H1 (cell line): ENCODE data around the gene ZSCAN10. TPM values are rescaled to one million over a fixed set of nuclear protein-coding genes. Genes with fewer than 3 reads are reported as not detected.
A peak's percentile ranks its signal among the peaks of the same experiment; 100 is the strongest.

Source experiments
- CTCF ChIA-PET: fragments of 300-600 bp; sonication (Branson Sonifier 250); formaldehyde crosslinking; loops from one replicate; lab custom pipeline; 2021; ENCODE audit not compliant: partially characterized antibody; lab: Charles Lee
- POLR2A ChIA-PET: fragments of 300-600 bp; sonication (Branson Sonifier 250); formaldehyde crosslinking; loops from one replicate; lab custom pipeline; 2021; ENCODE audit warnings: inconsistent platforms; ENCODE audit not compliant: partially characterized antibody; lab: Charles Lee
- DNase-seq, 2 experiments: peaks; one replicate each; pipeline versions ENCODE4 v3.0.0 to v3.0.0-alpha.2; 2010 to 2022; ENCODE audit warnings: low spot score in 2 of 2, low read depth in 1 of 2, mixed read lengths in 1 of 2
- FAIRE-seq: peaks from 2 replicates; lab custom pipeline; 2011; peaks lifted over from hg19 to GRCh38; lab: Jason Lieb, UNC
- H2AFZ ChIP-seq: 2 replicates; pipeline ENCODE4 v1.8.1; 2012; ENCODE audit warnings: low read length, inconsistent platforms
- H2AK5ac ChIP-seq: 2 replicates; pipeline ENCODE4 v1.6.1; 2013; ENCODE audit warnings: low read depth, low read length
- H2BK120ac ChIP-seq: replicated peaks from 2 replicates; pipeline ENCODE3; 2013; ENCODE audit warnings: low read depth, low read length, inconsistent platforms
- H2BK12ac ChIP-seq: 2 replicates; pipeline ENCODE4 v1.6.1; 2013; ENCODE audit warnings: low read depth, low read length
- H2BK15ac ChIP-seq: 2 replicates; pipeline ENCODE4 v1.6.1; 2013; ENCODE audit warnings: low read length
- H2BK20ac ChIP-seq: 2 replicates; pipeline ENCODE4 v1.6.1; 2013; ENCODE audit warnings: low read length
- H2BK5ac ChIP-seq: 2 replicates; pipeline ENCODE4 v1.6.1; 2013; ENCODE audit warnings: low read depth, low read length
- H3K14ac ChIP-seq: 2 replicates; pipeline ENCODE4 v1.6.1; 2013; ENCODE audit warnings: inconsistent platforms; ENCODE audit not compliant: insufficient read length
- H3K18ac ChIP-seq: 2 replicates; pipeline ENCODE4 v1.6.1; 2013; ENCODE audit warnings: low read length; ENCODE audit errors: extremely low read depth
- H3K23ac ChIP-seq: 2 replicates; pipeline ENCODE4 v1.6.1; 2013; ENCODE audit warnings: inconsistent platforms; ENCODE audit not compliant: insufficient read length
- H3K23me2 ChIP-seq: 2 replicates; pipeline ENCODE4 v1.6.1; 2013; ENCODE audit warnings: low read depth, low read length
- H3K27ac ChIP-seq: 2 replicates; pipeline ENCODE4 v1.6.1; 2011; ENCODE audit warnings: low read depth, low read length, inconsistent platforms
- H3K27me3 ChIP-seq, 4 experiments: replicated peaks in 1 of 4; 1 replicate in 1 of 4; 2 replicates in 3 of 4; pipeline versions ENCODE4 v1.6.1 to v1.8.1; 2011 to 2013; ENCODE audit warnings: low read length in 3 of 4, mild to moderate bottlenecking in 3 of 4, inconsistent platforms in 2 of 4, mixed read lengths in 2 of 4, moderate library complexity in 1 of 4; ENCODE audit not compliant: control insufficient read depth in 3 of 4, insufficient read depth in 3 of 4; ENCODE audit errors: extremely low read depth in 1 of 4
- H3K36me3 ChIP-seq, 4 experiments: 2 replicates each; pipeline versions ENCODE4 v1.6.1 to v1.8.1; 2011 to 2013; ENCODE audit warnings: mild to moderate bottlenecking in 4 of 4, low read length in 3 of 4, moderate library complexity in 2 of 4, control low read depth in 1 of 4, inconsistent platforms in 1 of 4; ENCODE audit not compliant: insufficient read depth in 4 of 4, control insufficient read depth in 2 of 4
- H3K4ac ChIP-seq: replicated peaks from 2 replicates; pipeline ENCODE3; 2013; ENCODE audit warnings: low read length, low read depth, mixed read lengths, inconsistent platforms; ENCODE audit not compliant: insufficient read length
- H3K4me1 ChIP-seq, 4 experiments: replicated peaks in 1 of 4; 1 replicate in 1 of 4; 2 replicates in 3 of 4; pipeline versions ENCODE4 v1.6.1 to v1.8.1; 2011 to 2013; ENCODE audit warnings: low read length in 3 of 4, inconsistent platforms in 2 of 4, mixed read lengths in 1 of 4; ENCODE audit not compliant: insufficient read depth in 4 of 4, control insufficient read depth in 3 of 4
- H3K4me2 ChIP-seq, 2 experiments: 2 replicates each; pipeline versions ENCODE4 v1.6.1 to v1.8.1; 2011 to 2013; ENCODE audit warnings: low read depth in 2 of 2, low read length in 2 of 2, control low read depth in 1 of 2, inconsistent platforms in 1 of 2, mild to moderate bottlenecking in 1 of 2; ENCODE audit not compliant: insufficient read depth in 1 of 2
- H3K4me3 ChIP-seq, 4 experiments: fragments of 200-600, 300-600 bp in 1 of 4; sonication (generic), shearing (Covaris generic), sonication (Bioruptor Twin) in 1 of 4; 2 replicates each; pipeline versions ENCODE4 v1.5.1 to v1.8.1; 2011 to 2016; ENCODE audit warnings: low read length in 4 of 4, low read depth in 3 of 4, control low read depth in 2 of 4, inconsistent platforms in 2 of 4, mild to moderate bottlenecking in 2 of 4, mixed read lengths in 1 of 4, moderate library complexity in 1 of 4; ENCODE audit not compliant: insufficient read depth in 2 of 4; ENCODE audit errors: extremely low read depth in 1 of 4
- H3K56ac ChIP-seq: replicated peaks from 2 replicates; pipeline ENCODE3; 2013; ENCODE audit warnings: low read depth, mild to moderate bottlenecking, mixed read lengths, low read length, inconsistent platforms; ENCODE audit not compliant: insufficient read length
- H3K79me1 ChIP-seq: 2 replicates; pipeline ENCODE4 v1.6.1; 2013; ENCODE audit warnings: low read depth, low read length, control low read depth
- H3K79me2 ChIP-seq, 2 experiments: 2 replicates each; pipeline versions ENCODE4 v1.6.1 to v1.8.1; 2012 to 2013; ENCODE audit warnings: low read length in 2 of 2, mild to moderate bottlenecking in 2 of 2, inconsistent platforms in 1 of 2; ENCODE audit not compliant: insufficient read depth in 2 of 2, control insufficient read depth in 1 of 2
- H3K9ac ChIP-seq, 4 experiments: replicated peaks in 1 of 4; 1 replicate in 1 of 4; 2 replicates in 3 of 4; pipeline versions ENCODE4 v1.6.1 to v1.8.1; 2011 to 2013; ENCODE audit warnings: low read depth in 3 of 4, low read length in 3 of 4, control low read depth in 2 of 4, mild to moderate bottlenecking in 2 of 4, moderate library complexity in 2 of 4, inconsistent platforms in 1 of 4; ENCODE audit errors: extremely low read depth in 1 of 4
- H3K9me3 ChIP-seq, 2 experiments: 2 replicates each; pipeline versions ENCODE4 v1.6.1 to v1.8.1; 2012 to 2013; ENCODE audit warnings: mild to moderate bottlenecking in 2 of 2, moderate library complexity in 2 of 2, control low read depth in 1 of 2, inconsistent platforms in 1 of 2, low read depth in 1 of 2, low read length in 1 of 2, mixed read lengths in 1 of 2; ENCODE audit not compliant: insufficient read depth in 2 of 2
- H4K20me1 ChIP-seq, 2 experiments: replicated peaks in 1 of 2; 2 replicates each; pipeline versions ENCODE3 to v1.8.1; 2011 to 2013; ENCODE audit warnings: inconsistent platforms in 2 of 2, low read length in 2 of 2, mild to moderate bottlenecking in 1 of 2; ENCODE audit not compliant: insufficient read depth in 2 of 2, control insufficient read depth in 1 of 2
- H4K5ac ChIP-seq: 2 replicates; pipeline ENCODE4 v1.6.1; 2013; ENCODE audit warnings: low read length, low read depth, mixed read lengths, inconsistent platforms; ENCODE audit not compliant: insufficient read length
- H4K8ac ChIP-seq: 2 replicates; pipeline ENCODE4 v1.8.0; 2013; ENCODE audit warnings: mild to moderate bottlenecking, moderate library complexity, low read length, inconsistent platforms; ENCODE audit not compliant: insufficient read depth; ENCODE audit errors: extremely low read depth
- H4K91ac ChIP-seq: replicated peaks from 2 replicates; pipeline ENCODE3; 2013; ENCODE audit warnings: low read length, mixed read lengths, inconsistent platforms; ENCODE audit not compliant: insufficient read length
- BACH1 ChIP-seq: IDR thresholded peaks from 2 replicates; pipeline ENCODE4 v1.6.1; 2012; ENCODE audit warnings: low read length, improper control_type of control experiment
- FOSL1 ChIP-seq: IDR thresholded peaks from 2 replicates; pipeline ENCODE4 v1.6.1; 2011; ENCODE audit warnings: mild to moderate bottlenecking, low read depth, low read length, moderate library complexity; ENCODE audit not compliant: insufficient read depth
- KDM4A ChIP-seq: IDR thresholded peaks from one replicate; pipeline ENCODE4 v1.7.1; 2012; ENCODE audit warnings: low read depth, mild to moderate bottlenecking, moderate library complexity, low read length, inconsistent platforms; ENCODE audit not compliant: severe bottlenecking
- RAD21 ChIP-seq, 2 experiments: IDR thresholded peaks in 1 of 2; conservative IDR thresholded peaks in 1 of 2; 2 replicates each; pipeline ENCODE4 v1.6.1; 2011; ENCODE audit warnings: low read depth in 2 of 2, low read length in 2 of 2, improper control_type of control experiment in 1 of 2, inconsistent platforms in 1 of 2, mild to moderate bottlenecking in 1 of 2, moderate library complexity in 1 of 2
- SP2 ChIP-seq: IDR thresholded peaks from 2 replicates; pipeline ENCODE4 v1.6.1; 2012; ENCODE audit warnings: mild to moderate bottlenecking, low read length, inconsistent platforms
- SP4 ChIP-seq: IDR thresholded peaks from 2 replicates; pipeline ENCODE4 v1.6.1; 2012; ENCODE audit warnings: low read length, inconsistent platforms
- SRF ChIP-seq: IDR thresholded peaks from 2 replicates; pipeline ENCODE4 v1.6.1; 2011; ENCODE audit warnings: mild to moderate bottlenecking, low read depth, low read length, moderate library complexity
- TAF1 ChIP-seq: IDR thresholded peaks from 2 replicates; pipeline ENCODE4 v1.6.1; 2011; ENCODE audit warnings: mild to moderate bottlenecking, low read depth, low read length
- TBP ChIP-seq: IDR thresholded peaks from 2 replicates; pipeline ENCODE4 v1.6.1; 2011; ENCODE audit warnings: low read depth, low read length, improper control_type of control experiment
- ZNF274 ChIP-seq: IDR thresholded peaks from 2 replicates; pipeline ENCODE4 v1.7.0; 2012; ENCODE audit warnings: low read length, borderline replicate concordance; ENCODE audit errors: extremely low read depth
- WGBS, 2 experiments: shearing (Covaris generic) in 1 of 2; methylation state at CpG; one replicate each; pipeline versions ENCODE4 v1.1.6 to v1.1.7; 2013 to 2015; ENCODE audit warnings: low lambda C conversion rate in 2 of 2, mixed read lengths in 2 of 2, inconsistent platforms in 1 of 2, low coverage in 1 of 2, missing lambda C conversion rate in 1 of 2; ENCODE audit not compliant: insufficient replicate concordance in 2 of 2, insufficient coverage in 1 of 2, insufficient read length in 1 of 2; ENCODE audit errors: extremely low coverage in 1 of 2, missing lambda C conversion rate in 1 of 2; 5-methylcytosine and 5-hydroxymethylcytosine counted together
- polyA plus RNA-seq, 7 experiments: library from polyadenylated mRNA; depleted of rRNA in 3 of 7; stranded (reverse) in 5 of 7; unstranded in 2 of 7; fragments of >200 nt in 5 of 7; fragments of 200-250 nt in 2 of 7; gene quantifications; 1 replicate in 5 of 7; 2 replicates in 1 of 7; 4 replicates in 1 of 7; pipeline versions ENCODE4 v1.2.1 to v1.2.3, GENCODE V29; 2011 to 2013; ENCODE audit warnings: missing spikeins in 2 of 7, mixed read lengths in 2 of 7
- total RNA-seq: library from RNA; stranded (reverse); fragmentation: NEBNext Ultra II Directional; extraction: Animal tissue kit (Norgen Biotek cat#: 25700); gene quantifications from 2 replicates; pipeline ENCODE4 v1.2.1, GENCODE V29; 2021
- TF ChIP-seq, protein P1 (sequence below): IDR thresholded peaks from 2 replicates; pipeline ENCODE4 v1.6.1; 2011; ENCODE audit warnings: low read depth, mild to moderate bottlenecking, low read length; ENCODE audit not compliant: insufficient read depth

Gene ZSCAN10
- total and polyA plus RNA-seq, 2 of the 8 experiments (the other 6 are each of a cell fraction or from before 2014, with no cell fraction given), result 209 to 314 TPM

DNA sequence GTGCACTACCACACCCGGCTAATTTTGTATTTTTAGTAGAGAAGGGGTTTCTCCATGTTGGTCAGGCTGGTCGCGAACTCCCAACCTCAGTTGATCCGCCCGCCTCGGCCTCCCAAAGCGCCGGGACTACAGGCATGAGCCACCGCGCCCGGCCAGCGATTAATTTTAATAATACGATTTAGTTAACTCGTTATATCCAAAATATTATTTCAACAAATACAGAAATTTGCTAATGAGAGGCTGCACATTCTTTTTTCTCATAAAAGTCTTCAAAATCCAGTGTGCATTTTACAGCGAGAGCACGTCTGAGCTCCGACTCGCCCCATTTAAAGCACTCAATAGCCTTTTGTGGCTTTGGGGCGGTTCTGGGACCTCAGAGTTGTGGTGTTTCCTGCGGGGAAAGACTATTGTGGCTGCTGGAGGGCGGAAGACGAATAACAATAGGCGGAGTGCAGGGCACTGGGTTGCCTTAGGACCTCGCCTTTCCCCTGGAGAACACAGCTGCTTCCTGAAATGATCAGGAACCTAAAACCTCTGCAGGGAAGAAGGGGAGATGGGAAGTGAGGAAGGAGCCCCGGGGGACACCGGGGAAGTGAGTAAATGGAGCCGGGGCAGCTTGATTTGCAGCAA is 2.9 kb upstream of the ZSCAN10 start:
- H3K79me2 ChIP-seq, result peaks cover 6 to 20% of the 10 kb centered on the region in 2 experiments; a peak in 3 of 4 replicates
- H2BK15ac ChIP-seq, result no peak overlapping the region
- H2BK12ac ChIP-seq, result no peak overlapping the region
- no peak overlapping the region for H3K9ac ChIP-seq
- no peak for FAIRE-seq
- H3K79me1 ChIP-seq, result no peaks in the 10 kb centered on the region
- no peak overlapping the region for H2AFZ ChIP-seq
- H2AK5ac ChIP-seq, result no peak overlapping the region
- no peak overlapping the region; the same call in 1 of the 2 replicates for H2BK5ac ChIP-seq
- DNase-seq, result peak in 1 of 2 experiments; percentile 61
- WGBS, 2 experiments, result 29% methylated on average over 27 of the region's 27 CpGs; no CpG with 5 or more reads in 1 of the 2 experiments
- H2BK20ac ChIP-seq, result no peak overlapping the region
- no peaks in the 10 kb centered on the region for H3K9me3 ChIP-seq
- H3K14ac ChIP-seq, result no peak overlapping the region
- H3K27me3 ChIP-seq, result no peaks in the 10 kb centered on the region
- ChIA-PET CTCF (interaction anchor here (0.7 to 36.8 kb wide), 13 partner anchors 9 to 90 kb away, joined by 3 to 619 read pairs (median 4); partner anchors contain the start of genes IL32, ZNF205 and ZNF213), POLR2A (interaction anchor here (0.8 to 15.4 kb wide), 22 partner anchors 8 to 946 kb away, joined by 3 to 169 read pairs (median 4); partner anchors contain the start of genes CLDN6, HCFC1R1, IL32 and THOC6)
- no peak overlapping the region for H3K4ac ChIP-seq
- H3K23ac ChIP-seq, result no peak overlapping the region
- H3K4me1 ChIP-seq, result peaks cover 10 to 23% (median 15%) of the 10 kb centered on the region in 4 experiments
- peaks cover 18% of the 10 kb centered on the region for H3K23me2 ChIP-seq
- peak overlapping the region; percentile 18 for H4K91ac ChIP-seq
- H3K56ac ChIP-seq, result peak overlapping the region; percentile 36
- no peak overlapping the region for H2BK120ac ChIP-seq
- peak overlapping the region in 2 of 4 experiments; percentile 19 to 30; a peak in 4 of 8 replicates for H3K4me3 ChIP-seq
- H3K4me2 ChIP-seq, result peak overlapping the region; percentile 36 to 82; a peak in 3 of 4 replicates
- no peak overlapping the region for H3K18ac ChIP-seq
- no peaks in the 10 kb centered on the region for H4K20me1 ChIP-seq
- peak overlapping the region; percentile 74; the same call in 1 of the 2 replicates for H4K8ac ChIP-seq
- H3K27ac ChIP-seq, result no peak overlapping the region
- H4K5ac ChIP-seq, result no peak overlapping the region
- H3K36me3 ChIP-seq, result peaks cover 0 to 5% (median 0%) of the 10 kb centered on the region in 4 experiments; a peak in 1 of 8 replicates
- TF ChIP-seq TAF1 (0 out of 2 replicates have a peak, but pooled peaks have one; percentile 7), KDM4A (no peak), FOSL1 (no peak), SP2 (no peak), TBP (no peak), SP4 (no peak), ZNF274 (no peak), SRF (no peak), BACH1 (0 out of 2 replicates have a peak, but pooled peaks have one; percentile 30), RAD21 (IDR thresholded peaks at IDR 0.05 in 1 of 2, conservative IDR thresholded peaks at IDR 0.05 in 1 of 2; ENCODE audit: low read depth in 2 of 2, low read length in 2 of 2) (no peak)
- TF ChIP-seq, protein P1, sequence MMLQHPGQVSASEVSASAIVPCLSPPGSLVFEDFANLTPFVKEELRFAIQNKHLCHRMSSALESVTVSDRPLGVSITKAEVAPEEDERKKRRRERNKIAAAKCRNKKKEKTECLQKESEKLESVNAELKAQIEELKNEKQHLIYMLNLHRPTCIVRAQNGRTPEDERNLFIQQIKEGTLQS, result no peak
